GM04503 (cell line): Measurements from ENCODE around the gene OR1J4.
"Not testable (repeated sequence)": the region's sequence is repeated elsewhere in the genome, so short reads cannot be mapped to it uniquely, and the experiment has no call there.

Experiments used
- DNase-seq: peaks from one replicate; pipeline ENCODE4 v3.0.0-alpha.2; 2012; ENCODE audit warnings: low read depth

OR1J4 gene, protein sequence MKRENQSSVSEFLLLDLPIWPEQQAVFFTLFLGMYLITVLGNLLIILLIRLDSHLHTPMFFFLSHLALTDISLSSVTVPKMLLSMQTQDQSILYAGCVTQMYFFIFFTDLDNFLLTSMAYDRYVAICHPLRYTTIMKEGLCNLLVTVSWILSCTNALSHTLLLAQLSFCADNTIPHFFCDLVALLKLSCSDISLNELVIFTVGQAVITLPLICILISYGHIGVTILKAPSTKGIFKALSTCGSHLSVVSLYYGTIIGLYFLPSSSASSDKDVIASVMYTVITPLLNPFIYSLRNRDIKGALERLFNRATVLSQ

DNA sequence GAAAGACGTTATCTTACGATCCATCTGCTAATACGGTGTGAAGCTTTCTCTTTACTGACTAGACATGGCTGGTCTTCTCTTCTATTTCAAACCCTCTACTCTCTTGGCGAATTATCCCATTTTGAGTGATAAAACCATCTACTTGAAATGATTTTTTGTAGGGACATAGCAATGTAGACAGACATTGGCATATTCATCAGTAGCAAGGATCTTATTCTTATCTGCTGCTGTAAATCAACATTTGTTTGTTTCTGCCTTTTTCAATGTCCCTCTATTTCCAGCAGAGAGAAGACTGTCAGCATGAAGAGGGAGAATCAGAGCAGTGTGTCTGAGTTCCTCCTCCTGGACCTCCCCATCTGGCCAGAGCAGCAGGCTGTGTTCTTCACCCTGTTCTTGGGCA, at the start of gene OR1J4:
TSS of gene OR1J4 (plus strand) at position 301 of the 400 bp plus-strand sequence. CDS start at position 301, 0 bp downstream.
- no peak for DNase-seq

DNA sequence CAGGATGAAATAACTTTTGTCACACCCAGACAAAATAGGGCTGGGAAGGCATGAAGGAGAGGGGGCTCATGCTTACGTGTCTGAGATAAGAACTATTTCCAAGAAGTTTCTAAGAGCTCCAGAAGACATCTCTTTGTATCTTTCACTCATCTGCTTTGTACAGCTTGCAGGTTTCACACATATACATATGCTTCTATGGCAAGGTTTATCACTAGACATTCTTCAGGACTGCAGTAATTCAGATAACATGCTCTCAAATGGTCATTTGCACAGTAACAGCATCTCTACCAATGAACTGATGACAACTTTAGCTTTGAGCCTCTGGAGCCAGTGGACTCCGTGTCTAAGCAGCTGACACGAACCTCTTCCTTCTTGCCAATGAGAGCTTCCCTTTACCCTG, 44.4 kb upstream of the OR1J4 start:
- no peak for DNase-seq

DNA sequence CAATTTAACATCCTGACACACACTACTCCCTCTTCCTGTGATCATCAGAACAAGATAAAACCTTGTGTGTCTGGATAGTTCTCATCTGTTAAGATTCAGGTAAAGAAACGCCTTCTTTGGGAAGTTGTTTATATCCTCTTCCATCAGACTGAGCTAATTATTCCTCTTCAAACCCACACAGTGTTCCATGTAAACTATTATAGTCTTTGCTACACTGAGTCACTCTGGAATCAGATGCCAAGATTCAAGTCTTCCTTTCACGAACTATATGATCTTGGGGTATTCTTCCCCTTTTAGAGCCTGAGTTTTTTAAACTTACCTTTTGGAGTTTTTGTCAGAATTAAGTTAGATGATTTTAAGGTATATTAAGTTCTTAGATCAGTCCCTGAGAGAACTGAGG, 43.2 kb upstream of the OR1J4 start:
- DNase-seq = no peak

DNA sequence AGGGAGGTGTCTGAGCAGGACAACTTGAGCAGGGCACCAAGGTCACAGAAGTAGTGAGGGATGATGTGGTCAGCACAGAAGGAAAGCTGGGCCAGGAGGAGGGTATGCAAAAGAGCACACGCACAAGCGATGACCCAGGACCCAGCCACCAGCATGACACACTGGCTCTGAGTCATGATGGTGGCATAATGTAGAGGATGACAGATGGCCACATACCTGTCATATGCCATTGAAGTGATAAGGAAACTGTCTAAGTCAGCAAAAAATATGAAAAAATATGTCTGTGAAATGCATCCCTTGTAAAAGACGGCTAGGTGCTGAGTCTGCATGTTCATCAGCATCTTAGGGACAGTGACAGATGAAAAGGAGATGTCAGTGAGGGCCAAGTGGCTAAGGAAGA, 41.6 kb upstream of the OR1J4 start:
- no peak for DNase-seq

DNA sequence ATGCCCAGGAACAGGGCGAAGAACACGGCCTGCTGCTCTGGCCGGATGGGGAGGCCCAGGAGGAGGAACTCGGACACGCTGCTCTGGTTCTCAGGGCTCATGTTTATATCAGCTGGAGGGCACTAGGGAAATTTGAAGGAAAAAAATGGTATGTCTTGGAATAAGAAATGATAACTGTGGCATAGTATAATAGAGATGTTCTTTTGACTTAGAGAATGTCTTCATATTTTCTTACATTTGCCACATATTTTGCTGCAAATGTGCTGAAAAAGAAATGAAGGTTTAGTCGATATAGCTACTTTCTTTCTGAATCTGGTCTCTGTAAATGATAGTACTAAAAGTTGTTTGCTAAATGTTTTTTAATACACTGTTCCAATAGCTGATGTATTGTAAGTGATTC, 41.1 kb upstream of the OR1J4 start, which contains the start of gene OR1J1:
TSS of gene OR1J1 (minus strand) at position 101 of the 400 bp plus-strand sequence. CDS start at position 101, 0 bp downstream.
- DNase-seq = no peak

DNA sequence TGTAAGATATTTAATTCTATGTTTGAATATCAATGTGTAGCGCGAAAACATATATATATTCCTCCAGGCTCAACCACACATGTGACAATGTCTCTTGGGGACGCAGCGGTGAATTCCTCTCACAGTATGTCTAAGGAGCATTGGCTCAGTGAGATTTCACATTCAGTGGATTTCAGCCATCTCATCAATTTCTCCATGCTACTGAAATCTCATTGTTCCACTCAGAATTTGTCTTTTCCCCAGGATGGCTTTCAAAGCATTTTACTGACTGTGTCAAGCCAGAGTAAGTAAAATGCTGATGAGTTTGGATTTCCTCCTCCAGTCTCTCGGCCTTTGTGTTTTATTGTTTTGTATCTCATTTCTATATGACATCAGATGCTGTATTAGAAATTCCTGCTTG, 39.9 kb upstream of the OR1J4 start:
- DNase-seq = no peak

DNA sequence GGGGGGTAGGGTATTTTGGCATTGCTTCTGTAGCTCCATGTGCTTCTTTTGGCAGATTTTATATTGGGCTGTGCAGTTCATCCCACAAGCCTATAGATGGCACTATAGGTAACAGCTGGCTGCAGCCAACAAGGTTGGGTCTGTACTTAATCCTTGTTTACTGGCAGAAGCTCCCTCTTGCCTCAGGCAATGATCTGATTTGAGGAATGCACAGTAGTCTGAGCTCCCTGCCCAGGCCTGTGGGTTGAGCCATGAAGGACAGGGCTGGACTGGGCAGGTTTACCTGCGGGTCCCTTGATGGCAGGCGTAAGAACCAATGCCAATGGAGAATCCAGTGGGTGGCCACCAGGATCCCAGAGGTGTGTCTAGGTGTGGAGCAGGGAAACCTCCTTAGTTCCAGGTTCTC, 20.1 kb upstream of the OR1J4 start:
- peak; percentile 29 for DNase-seq

DNA sequence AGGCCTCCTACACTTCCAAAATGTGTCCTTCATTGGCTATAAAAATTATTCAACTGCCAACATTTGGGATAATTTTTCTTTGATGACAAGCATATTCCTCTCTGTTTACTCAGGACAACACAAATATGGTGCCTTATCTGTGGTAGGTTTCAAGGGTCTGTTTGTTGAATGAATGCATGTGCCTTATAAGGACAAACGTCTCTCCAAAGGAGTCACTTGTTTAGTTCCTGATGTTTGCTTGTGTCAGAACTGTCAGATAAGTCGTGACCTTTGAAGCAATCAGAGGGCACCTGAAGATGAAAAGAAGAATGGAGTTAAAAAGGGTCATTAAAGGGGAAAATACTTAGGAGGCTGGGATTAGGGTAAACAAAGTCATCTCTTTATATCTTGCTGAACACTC, 12.0 kb upstream of the OR1J4 start:
- DNase-seq = no peak

DNA sequence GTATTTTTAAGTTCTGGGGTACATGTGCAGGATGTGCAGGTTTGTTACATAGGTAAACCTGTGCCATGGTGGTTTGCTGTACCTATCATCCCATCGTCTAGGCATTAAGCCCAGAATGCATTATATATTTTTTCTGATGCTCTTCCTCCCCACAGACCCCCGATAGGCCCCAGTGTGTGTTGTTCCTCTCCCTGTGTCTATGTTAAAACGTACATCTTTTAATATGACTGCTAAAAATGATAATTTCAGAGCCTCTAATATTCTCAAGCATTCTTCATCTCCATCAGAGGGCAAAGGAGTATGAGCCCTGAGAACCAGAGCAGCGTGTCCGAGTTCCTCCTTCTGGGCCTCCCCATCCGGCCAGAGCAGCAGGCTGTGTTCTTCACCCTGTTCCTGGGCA, 8.4 kb upstream of the OR1J4 start, which contains the start of gene OR1J2:
TSS of gene OR1J2 (plus strand) at position 301 of the 400 bp plus-strand sequence. CDS start at position 301, 0 bp downstream.
- no peak for DNase-seq

DNA sequence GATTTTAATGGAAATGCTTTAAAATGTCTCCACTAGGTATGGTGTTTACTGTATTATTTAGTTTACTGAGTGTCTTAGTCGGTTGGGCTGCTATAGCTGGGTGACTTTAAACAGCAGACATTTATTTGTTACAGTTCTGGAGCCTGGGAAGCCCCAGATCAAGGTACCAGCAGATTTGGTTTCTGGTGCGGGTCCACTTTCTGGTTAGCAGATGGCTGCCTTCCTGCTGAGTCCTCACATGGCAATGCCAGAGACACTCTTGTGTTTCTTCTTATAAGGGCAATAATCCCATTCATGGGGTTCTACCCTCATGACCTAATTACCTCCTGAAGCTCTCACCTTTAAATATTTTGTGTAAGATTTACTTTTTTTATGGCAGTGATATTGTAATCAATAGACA, 715 bp upstream of the OR1J4 start:
- DNase-seq = no peak

DNA sequence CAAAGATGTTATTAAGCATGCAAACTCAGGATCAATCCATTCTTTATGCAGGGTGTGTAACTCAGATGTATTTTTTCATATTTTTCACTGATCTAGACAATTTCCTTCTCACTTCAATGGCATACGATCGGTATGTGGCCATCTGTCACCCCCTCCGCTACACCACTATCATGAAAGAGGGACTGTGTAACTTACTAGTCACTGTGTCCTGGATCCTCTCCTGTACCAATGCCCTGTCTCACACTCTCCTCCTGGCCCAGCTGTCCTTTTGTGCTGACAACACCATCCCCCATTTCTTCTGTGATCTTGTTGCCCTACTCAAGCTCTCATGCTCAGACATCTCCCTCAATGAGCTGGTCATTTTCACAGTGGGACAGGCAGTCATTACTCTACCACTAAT, 435 bp downstream of the OR1J4 start:
- no peak for DNase-seq

DNA sequence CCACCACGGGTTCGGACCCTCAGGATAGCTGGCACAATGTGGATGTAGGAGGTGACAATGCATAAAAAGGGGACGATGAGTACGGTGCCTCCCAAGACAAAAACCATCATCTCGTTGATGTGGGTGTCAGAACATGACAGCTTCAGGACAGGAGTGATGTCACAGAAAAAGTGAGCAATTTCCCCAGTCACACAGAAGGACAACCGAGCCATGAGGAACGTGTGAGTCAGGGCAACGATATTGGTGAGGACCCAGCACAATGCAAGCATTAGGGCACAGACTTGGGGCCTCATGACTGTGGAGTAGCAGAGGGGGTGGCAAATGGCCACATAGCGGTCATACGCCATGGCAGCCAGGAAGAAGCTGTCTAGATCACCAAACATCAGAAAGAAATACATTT, 7.7 kb downstream of the OR1J4 start:
- DNase-seq = no peak

DNA sequence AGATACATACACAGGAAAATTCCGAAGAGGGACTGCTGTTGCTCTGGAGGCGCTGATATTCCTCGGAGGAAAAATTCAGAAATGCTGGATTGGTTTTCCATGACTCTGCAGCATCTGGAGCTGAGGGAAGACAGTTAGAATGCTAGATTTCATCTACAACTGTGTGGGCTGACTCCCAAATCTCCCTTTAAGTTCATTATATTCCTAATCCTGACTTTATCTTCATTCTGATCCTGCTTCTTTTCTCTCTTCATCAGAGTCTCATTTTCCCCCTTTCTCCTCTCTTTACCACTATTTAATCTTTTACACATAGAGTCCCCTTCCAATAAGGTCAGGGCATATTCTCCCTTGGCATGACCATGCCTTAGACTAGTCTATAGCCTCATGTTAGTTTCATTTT, 8.3 kb downstream of the OR1J4 start, which contains the start of gene OR1N1:
TSS of gene OR1N1 (minus strand) at position 101 of the 400 bp plus-strand sequence. CDS start at position 101, 0 bp downstream.
- DNase-seq = no peak

DNA sequence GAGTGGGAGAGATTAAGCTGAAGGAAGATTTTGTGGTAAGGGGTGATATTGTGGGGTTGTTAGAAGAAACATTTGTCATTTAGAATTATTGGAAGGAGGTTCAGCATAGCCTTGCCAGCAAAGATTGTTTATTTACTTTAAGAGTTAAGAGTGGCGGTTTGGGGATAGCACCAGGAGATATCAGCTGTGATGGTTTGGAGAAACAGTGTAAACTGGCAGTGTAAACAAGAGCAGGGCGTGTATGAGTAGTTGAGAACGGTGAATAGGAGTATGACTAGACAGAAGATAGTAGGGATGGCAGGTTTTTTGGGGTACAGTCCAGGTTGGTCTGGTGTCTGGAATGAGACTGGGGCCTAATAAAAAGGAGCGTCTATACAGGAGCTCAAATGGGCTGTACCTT, 12.2 kb downstream of the OR1J4 start:
- DNase-seq = not testable (repeated sequence)

DNA sequence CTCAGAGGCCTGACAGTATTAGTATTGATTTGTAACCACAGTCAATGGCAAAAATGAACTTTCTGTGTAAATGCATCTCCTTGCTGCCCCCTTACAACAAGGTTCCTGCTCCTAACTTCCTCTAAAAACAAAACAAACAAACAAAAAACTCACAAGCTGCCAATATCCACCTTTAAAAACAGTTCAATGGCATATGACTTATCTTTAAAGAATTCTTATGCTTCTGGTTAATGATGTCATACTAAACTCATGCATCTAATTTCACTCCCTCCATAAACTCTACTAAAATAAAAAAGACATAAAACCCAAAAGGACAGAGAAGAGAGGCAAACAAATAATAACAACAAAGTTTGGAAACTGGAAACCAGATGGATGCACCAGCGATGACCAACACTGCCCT, 17.2 kb downstream of the OR1J4 start:
- DNase-seq = no peak

DNA sequence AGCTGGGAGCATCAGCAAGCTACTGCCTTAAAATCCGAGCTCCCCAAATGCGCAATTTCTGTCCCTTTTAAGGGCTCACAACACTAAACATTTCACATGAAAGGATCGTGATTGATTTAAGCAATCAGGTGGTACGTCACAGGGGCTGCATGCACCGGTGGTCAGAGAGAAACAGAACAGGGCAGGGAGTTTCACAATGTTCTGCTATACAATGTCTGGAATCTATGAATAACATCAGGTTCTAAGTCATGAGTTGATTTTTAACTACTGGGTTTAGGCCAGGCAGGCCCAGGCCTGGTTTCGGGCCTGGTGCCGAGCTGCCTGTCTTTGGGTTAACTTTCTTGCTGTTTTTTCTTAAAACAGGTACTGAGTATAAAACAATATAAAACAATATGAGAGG, 18.1 kb downstream of the OR1J4 start:
- DNase-seq = not testable (repeated sequence)

DNA sequence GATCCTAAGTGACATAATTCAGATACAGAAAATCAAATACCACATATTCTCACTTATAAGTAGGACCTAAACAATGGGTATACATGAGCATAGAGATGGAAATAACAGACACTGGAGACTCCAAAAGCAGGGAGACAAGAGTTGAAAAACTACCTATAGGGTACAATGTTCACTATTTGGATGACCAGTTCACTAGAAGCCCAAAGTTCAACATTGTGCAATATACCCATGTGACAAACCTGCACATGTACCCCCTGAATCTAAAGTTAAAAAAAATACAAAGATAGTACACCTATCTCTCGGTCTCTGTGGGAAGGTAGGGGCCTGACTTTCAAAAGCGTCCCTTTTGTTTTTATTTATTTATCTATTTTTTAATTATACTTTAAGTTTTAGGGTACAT, 19.8 kb downstream of the OR1J4 start:
- DNase-seq = no peak

DNA sequence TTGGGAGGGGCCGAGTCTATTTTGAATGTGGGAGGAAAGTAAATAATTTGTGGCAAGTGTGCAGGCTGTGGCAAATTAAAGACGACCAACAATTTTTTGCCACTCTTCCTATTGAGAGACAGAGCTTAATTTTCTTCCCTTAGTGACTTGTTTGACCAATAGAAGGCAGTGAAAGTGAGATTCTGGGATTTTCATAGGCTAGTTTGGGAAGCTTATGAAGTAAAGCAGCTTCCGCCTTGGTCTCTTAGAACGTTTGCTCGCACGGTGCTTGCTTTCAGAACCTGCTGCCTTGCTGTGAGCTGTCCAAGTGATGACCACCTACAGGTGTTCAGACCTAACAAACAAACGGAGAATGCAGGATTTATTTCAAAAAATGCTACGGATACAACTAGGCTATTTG, 27.3 kb downstream of the OR1J4 start:
- DNase-seq = no peak

DNA sequence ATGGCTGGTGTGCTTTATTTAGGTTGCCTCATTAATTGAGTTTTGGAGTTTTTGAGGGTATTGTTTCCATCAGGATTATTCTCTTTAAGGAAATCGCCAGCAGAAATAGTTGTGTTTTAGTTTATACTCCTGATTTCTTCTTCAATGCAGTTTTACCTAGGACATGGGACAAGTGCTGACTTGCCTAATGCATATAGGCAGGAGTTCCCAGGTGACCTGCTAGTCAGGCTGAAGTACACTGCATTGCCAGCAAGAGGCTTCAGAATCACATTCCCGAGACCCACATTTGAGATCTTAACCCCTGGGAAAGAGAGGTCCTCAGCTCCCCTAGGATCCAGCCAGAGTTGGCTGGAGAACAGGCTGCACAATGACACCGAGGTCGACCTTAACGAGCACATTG, 32.4 kb downstream of the OR1J4 start:
- no peak for DNase-seq

DNA sequence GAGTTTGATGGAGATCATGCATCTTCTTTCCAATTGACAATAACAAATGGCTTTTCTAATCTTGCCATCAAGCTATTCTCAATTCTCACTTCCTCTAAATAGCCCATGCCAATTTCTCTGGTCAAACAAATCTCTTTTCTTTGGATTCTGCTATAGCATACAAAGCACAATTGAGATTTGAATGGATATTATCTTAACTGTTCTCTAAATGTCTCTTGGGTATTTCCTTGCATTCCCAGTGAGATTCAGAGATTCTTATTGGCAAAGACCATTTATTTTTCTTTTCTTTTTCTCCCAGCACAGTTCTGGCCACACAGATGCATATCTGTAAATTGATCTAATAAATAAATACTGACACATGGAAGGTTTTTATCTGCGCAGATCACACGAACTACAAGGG, 33.9 kb downstream of the OR1J4 start, which contains the start of gene OR1N2:
TSS of gene OR1N2 (plus strand) at position 301 of the 400 bp plus-strand sequence. CDS start 100 bp downstream, outside the sequence.
- no peak for DNase-seq

DNA sequence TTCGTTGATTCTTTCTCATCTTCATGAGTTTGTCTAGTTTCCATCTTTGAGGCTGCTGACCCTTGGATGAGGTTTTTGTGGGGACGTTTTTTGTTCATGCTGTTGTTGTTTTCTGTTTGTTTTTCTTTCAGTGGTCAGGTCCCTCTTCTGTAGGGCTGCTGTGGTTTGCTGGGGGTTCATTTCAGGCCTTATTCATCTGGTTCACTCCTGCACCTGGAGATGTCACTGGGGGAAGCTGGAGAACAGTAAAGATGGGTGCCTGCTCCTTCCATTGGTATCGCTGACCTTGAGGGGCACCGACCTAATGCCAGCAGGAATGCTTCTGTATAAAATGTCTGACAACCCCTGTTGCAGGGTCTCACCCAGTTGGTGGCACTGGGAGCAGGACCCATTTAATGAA, 42.5 kb downstream of the OR1J4 start:
- DNase-seq = no peak

DNA sequence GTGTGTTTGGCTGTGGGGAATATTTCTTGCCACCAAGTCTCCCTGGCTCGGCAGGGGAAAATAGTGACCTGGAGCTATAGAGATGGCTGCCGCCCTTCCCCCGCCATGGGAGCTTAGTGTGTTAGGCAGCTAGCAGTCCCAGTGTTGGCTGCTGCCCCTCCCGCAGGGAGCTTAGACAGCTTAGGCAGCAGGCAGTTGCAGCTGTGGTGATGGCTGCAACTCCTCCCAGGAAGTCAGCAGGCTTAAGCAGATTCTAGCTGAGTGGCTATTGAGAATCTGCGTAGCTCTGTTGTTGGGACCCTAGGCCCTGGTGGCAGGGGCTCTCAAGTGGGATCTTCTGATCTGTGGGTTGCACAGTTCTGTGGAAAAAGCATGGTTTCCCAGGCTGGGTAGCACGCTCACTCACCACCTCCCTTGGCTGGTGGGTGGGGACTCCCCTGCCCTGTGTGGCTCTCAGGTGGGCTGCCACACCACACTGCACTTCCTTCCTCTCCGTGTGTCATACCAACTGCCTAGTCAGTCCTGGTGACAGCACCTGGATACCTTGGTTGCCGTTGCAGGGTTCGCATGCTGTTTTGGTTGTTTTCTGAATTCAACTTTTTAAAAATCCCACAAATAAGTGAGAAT, 43.3 kb downstream of the OR1J4 start:
- no peak for DNase-seq

DNA sequence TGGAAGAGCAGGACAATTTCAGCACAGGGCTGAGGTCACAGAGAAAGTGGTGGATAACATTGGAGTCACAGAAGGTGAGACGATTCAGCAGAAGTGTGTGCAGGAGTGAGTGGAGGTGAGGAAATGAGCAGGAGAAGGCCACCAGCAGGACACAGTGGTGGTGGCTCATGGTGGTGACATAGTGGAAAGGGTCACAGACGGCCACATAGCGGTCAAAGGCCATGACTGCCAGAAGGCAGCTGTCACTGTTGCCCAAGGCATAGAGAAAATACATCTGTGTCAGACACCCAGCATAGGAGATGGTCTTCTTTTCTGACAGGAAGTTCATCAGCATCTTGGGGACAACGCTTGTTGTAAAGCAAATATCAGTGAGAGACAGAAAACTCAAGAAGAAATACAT, 49.0 kb downstream of the OR1J4 start:
- DNase-seq = no peak
